NB4 (cell line): ENCODE measurements around the gene PCSK2.

Experiments used
- POLR2A ChIP-seq: IDR thresholded peaks from 2 replicates; pipeline ENCODE4 v1.6.1; 2011; ENCODE audit warnings: mild to moderate bottlenecking; ENCODE audit not compliant: insufficient read length; ENCODE audit errors: extremely low read depth
- TF ChIP-seq, protein P1 (sequence below): IDR thresholded peaks from one replicate; pipeline ENCODE4 v1.5.1; 2012; ENCODE audit warnings: low read depth, low read length
- TF ChIP-seq, protein P2 (sequence below): IDR thresholded peaks from 2 replicates; pipeline ENCODE4 v1.6.1; 2011; ENCODE audit warnings: low read depth, low read length

DNA sequence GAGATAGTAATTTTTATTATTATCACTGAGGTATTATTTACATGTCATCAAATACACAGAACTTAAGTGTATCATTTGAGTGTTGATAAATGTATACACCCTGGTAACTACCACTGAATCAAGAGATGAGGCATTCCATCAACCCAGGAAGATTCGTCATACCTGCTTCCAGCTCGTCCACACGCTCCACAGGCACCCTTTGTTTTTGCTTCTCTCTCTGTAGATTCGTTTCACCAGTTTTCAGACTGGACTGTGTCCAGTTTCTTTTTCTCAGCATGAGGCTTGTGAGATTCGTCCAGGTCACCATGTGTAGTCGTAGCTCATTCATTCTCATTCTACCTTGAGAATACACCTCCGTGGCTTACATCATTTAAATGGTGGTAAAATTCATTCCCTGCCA, 239.8 kb downstream of the PCSK2 start:
- TF ChIP-seq, protein P1, sequence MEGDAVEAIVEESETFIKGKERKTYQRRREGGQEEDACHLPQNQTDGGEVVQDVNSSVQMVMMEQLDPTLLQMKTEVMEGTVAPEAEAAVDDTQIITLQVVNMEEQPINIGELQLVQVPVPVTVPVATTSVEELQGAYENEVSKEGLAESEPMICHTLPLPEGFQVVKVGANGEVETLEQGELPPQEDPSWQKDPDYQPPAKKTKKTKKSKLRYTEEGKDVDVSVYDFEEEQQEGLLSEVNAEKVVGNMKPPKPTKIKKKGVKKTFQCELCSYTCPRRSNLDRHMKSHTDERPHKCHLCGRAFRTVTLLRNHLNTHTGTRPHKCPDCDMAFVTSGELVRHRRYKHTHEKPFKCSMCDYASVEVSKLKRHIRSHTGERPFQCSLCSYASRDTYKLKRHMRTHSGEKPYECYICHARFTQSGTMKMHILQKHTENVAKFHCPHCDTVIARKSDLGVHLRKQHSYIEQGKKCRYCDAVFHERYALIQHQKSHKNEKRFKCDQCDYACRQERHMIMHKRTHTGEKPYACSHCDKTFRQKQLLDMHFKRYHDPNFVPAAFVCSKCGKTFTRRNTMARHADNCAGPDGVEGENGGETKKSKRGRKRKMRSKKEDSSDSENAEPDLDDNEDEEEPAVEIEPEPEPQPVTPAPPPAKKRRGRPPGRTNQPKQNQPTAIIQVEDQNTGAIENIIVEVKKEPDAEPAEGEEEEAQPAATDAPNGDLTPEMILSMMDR = no peak
- TF ChIP-seq POLR2A = no peak
- TF ChIP-seq, protein P2, sequence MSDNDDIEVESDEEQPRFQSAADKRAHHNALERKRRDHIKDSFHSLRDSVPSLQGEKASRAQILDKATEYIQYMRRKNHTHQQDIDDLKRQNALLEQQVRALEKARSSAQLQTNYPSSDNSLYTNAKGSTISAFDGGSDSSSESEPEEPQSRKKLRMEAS = no peak
